Measurements from ENCODE around the gene PPP3CA. TPM values are rescaled to one million over a fixed set of nuclear protein-coding genes. Genes with fewer than 3 reads are reported as not detected.
A peak's percentile ranks its signal among the peaks of the same experiment; 100 is the strongest.

PPP3CA gene
- polyA plus RNA-seq, 3 donors, result 36.0 to 48.4 (median 47.3) TPM

GRCh38 chr4:101345271-101345595 lies 2.1 kb downstream of the PPP3CA start:
- DNase-seq (ENCODE audit: extremely low read depth in 1 of 11, low read depth in 9 of 11, low spot score in 4 of 11), result no peak

DNA sequence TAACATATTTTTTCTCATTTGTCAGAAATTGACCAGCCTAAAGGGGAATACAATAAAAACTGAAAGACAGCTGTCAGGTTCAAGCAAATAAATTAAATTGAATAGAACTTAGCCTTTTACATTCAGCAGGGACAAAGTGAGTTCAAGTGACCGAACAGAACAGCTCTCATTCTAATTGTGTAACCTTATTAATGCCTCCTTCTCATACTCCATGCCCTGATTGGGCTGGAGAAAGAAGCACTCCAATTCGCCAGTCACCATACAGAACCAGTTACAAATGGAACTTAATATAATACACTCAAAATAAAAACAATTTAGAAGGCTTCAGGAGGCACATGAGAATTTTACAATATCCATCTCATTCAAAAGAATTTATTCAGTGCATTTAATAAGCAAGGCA lies 8.0 kb downstream of the PPP3CA start:
- no peak for DNase-seq (ENCODE audit: extremely low read depth in 1 of 11, low read depth in 9 of 11, low spot score in 4 of 11)

- no peak for DNase-seq (ENCODE audit: extremely low read depth in 1 of 11, low read depth in 9 of 11, low spot score in 4 of 11)
Observed at GRCh38 chr4:101337688-101338087, 9.6 kb downstream of the PPP3CA start.

DNA sequence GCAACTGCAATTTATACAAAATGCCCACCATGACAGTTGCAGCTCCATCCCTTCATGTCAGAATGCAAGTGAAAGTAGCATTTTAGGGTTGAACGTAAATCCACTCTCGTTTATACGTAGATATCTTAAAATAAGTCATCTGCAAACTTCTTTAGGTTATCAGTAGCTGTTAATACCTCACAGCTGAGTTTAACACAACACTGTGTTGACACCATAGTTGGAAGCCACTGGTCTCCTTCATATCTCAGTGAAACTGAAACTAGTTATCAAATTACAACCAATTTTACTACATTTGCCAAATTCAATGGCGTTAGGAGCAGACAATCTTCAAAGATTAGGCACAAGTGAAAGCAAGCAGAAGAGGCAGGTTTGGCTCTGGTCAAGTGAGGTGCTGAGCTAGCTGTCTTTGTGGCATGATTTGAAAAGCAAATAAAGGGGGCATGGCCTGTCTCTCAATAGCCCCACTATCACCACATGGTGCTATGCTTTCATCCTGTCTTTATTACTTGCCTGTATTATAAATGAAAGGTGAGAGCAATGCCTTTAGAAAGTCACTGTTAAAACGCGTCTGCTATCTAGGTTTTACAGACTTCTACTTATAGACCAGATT lies 12.3 kb downstream of the PPP3CA start:
- no peak for DNase-seq (ENCODE audit: extremely low read depth in 1 of 11, low read depth in 9 of 11, low spot score in 4 of 11)

DNA sequence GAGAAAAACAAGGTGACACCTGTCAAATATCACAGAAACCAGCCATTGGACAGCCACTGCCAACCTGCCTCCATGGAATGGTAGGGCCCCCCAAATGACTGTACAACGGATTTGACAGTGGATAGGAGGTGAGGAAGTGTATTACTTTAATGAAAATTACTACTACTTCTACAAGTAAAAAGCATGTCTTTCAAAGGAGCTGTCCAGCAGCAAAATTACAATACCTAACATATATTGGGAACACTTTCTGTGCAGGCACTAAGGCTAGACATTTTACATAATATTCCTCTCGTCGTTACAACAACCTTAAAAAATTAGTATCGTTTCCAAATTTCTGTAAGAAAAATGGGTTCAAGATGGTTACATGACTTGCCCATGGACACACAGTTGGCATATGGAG lies 14.9 kb downstream of the PPP3CA start:
- DNase-seq (ENCODE audit: extremely low read depth in 1 of 11, low read depth in 9 of 11, low spot score in 4 of 11), result no peak

DNA sequence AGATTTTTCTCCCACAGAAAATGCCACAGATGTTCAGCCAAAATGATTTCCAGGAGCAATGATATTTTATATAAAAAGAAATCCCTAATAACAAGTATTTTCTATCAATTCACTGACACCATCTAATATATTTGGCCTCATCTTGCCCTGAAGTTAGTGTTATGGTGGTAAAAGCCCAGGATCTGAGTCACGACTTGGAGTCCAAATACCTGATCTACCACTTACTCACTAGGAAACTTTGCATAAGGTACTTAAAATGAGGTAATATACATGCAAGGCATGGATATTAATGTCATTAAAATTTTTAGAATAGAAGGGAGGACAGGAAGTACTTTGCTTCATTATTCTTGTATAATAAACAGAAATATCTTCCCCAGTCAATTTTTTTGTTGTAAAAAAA lies 16.3 kb downstream of the PPP3CA start:
- DNase-seq (ENCODE audit: extremely low read depth in 1 of 11, low read depth in 9 of 11, low spot score in 4 of 11), result no peak

GRCh38 chr4:101329592-101329991 lies 17.7 kb downstream of the PPP3CA start:
- DNase-seq (ENCODE audit: extremely low read depth in 1 of 11, low read depth in 9 of 11, low spot score in 4 of 11), result no peak

DNA sequence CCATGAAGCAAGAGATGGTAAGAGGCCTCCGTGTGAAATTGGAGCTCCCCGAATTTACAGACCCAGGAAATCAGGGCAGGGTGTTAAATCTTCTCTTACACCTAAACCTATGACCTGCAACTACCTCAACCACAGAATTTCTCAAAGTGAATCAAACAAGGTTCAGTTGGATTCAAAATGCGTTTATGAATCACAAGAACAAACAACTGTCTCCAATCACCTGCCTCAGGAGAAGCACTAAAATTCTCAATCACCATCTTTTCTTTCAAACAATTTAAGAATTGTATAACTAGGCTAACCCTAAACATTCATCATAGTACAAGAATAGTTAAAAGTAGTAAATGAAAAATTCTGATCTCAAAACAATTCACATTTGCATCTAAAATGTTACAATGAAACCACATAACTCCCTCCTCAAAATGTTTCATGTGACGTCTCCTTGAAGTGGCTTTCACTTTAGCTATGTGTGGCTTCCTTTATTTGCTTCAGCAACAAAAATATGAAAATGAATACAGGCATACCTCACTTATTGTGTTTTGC lies 19.2 kb downstream of the PPP3CA start:
- DNase-seq (ENCODE audit: extremely low read depth in 1 of 11, low read depth in 9 of 11, low spot score in 4 of 11), result no peak

DNA sequence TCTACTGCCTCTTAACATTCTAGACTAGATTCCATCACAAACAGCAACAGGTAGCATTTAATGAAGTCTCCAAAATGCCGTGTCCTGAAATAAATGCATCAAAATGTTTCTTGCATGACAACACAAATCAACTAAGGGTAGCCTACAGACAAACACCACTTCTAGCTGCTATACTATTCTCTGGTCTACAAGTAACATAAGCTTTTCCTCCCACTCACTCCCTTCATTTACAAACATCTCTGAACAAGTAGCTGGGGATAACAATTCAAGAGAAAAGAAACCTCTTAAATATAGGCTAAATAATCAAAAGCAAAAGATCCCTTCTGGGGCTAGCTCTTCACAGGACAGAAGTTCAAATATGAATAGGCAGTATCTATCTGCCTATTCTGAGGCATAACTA lies 20.8 kb downstream of the PPP3CA start:
- DNase-seq (ENCODE audit: extremely low read depth in 1 of 11, low read depth in 9 of 11, low spot score in 4 of 11), result peak in 3 of 11 donors; percentile 11 to 31 (median 26)

DNA sequence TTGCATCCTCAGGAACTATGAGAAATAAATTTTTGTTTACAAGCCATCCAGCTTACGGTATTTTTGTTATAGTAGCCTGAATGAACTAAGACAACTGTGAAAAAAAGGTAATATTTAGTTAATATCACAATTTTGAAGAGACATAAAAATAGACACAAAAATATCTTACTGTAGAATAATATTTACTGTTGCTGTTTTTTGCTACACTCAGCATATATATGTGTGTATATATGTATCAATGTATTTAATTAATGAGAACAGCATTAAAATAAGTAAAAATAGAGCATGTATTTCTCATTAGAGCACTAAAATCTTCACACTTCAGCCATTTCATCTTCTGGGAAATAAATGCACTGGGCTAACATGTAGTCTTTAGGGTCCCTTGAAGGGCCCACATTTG lies 24.6 kb downstream of the PPP3CA start:
- DNase-seq (ENCODE audit: extremely low read depth in 1 of 11, low read depth in 9 of 11, low spot score in 4 of 11), result no peak

DNA sequence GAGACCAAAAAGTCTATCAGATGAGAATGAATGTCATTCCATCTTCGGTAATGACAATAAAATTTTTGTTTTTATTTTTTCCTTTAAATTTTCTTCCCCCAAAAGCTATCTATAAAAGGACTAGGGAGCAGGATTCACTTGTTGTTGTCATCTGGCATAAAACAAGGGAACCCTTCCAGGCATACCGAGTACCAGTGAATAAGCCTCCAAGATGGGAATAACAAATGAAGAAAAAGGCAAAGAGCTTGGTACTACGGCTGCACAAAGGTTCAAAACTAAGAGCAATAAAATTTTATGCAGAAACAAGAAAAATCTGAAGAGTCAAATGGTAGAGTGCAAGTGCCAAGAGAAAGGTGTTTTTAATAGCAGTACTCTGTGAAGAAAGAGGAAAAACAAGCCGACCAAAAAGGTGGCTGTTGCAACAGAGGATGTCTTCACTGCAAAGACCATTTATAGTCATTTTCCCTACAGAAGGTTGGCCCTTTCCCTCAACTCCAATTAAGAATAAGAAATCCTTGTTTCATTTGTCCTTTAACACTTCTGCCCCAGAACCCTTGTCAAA lies 25.8 kb downstream of the PPP3CA start:
- DNase-seq (ENCODE audit: extremely low read depth in 1 of 11, low read depth in 9 of 11, low spot score in 4 of 11), result no peak

- no peak for DNase-seq (ENCODE audit: extremely low read depth in 1 of 11, low read depth in 9 of 11, low spot score in 4 of 11)
Observed at GRCh38 chr4:101315786-101316185, 31.5 kb downstream of the PPP3CA start.

GRCh38 chr4:101315041-101315440 lies 32.3 kb downstream of the PPP3CA start:
- no peak for DNase-seq (ENCODE audit: extremely low read depth in 1 of 11, low read depth in 9 of 11, low spot score in 4 of 11)

DNA sequence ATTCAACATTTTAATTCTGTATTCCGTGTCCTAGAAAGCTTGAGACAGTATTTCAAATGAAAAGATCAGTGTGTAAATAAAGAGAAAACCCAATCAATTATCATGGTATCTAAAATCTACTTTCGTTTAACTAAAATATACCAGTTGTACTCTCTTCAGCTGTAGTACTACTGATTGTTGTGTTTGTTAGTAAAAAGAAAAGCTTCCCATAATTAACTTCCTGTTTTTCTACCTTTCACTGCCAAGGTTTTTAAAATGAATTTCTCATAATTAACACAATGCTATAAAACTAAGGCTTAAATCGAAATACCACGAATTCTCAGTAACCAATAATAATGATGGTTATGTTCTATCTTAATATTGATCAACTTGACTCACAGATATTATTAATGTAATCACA lies 37.4 kb downstream of the PPP3CA start:
- no peak for DNase-seq (ENCODE audit: extremely low read depth in 1 of 11, low read depth in 9 of 11, low spot score in 4 of 11)

GRCh38 chr4:101307899-101308298 lies 39.4 kb downstream of the PPP3CA start:
- no peak for DNase-seq (ENCODE audit: extremely low read depth in 1 of 11, low read depth in 9 of 11, low spot score in 4 of 11)

DNA sequence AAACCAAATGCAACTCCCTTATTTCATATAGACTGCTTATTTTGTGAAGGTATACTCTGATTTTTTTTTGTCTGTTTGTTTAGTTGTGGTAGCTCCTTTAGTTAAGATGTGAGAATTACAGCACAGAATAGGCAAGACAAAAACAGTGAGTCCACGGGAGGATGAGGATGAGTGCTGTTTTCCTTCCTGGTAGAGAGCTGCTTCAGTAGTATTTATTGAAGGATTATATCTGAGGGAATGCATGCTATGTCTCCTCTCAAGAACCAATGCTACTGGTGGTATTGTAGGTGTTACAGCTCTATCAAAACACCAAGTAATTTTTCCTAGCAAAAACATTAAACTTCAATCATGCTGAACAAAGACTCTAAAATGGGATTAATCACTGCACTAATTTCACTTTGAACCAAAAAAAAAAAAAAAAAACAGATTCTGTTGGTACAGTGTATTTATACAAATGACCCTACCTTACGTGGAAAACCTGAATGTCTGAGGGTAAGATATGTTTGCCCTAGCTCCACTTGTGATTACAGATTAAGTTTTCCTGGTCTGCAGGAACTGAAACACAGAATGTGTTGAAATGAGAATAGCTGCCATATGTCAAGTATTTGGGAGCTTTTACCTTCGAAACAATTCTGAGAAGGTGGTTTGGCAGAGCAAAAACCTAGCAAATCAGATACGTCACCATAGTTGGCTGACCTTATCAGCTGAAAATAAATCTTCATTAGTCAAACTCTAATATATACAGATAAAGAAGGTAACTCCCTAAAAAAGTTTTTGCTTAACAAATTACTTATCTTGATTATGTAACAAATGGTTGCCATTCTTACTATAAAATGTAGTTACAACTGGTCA lies 40.3 kb downstream of the PPP3CA start:
- DNase-seq (ENCODE audit: extremely low read depth in 1 of 11, low read depth in 9 of 11, low spot score in 4 of 11), result no peak

DNA sequence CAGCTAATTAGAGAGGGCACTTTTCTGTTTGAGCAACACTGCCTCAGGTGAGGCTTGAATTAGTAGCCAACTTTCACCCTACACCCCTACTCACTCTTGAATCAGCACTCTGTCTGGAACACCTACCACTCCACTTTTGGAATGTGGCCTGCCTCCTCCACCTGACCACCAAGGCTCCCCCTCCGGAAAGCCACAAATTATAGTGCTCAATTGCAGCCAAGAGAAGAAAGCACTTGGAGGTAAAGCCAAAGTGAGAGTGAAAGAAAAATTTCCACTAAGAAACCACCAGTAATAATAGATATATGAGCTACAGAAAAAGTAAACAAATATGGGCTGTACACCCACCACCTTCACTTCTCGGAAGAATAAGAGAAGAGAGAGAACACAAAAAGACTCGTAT lies 41.1 kb downstream of the PPP3CA start:
- DNase-seq (ENCODE audit: extremely low read depth in 1 of 11, low read depth in 9 of 11, low spot score in 4 of 11), result no peak

GRCh38 chr4:101304916-101305315 lies 42.4 kb downstream of the PPP3CA start:
- DNase-seq (ENCODE audit: extremely low read depth in 1 of 11, low read depth in 9 of 11, low spot score in 4 of 11), result no peak

DNA sequence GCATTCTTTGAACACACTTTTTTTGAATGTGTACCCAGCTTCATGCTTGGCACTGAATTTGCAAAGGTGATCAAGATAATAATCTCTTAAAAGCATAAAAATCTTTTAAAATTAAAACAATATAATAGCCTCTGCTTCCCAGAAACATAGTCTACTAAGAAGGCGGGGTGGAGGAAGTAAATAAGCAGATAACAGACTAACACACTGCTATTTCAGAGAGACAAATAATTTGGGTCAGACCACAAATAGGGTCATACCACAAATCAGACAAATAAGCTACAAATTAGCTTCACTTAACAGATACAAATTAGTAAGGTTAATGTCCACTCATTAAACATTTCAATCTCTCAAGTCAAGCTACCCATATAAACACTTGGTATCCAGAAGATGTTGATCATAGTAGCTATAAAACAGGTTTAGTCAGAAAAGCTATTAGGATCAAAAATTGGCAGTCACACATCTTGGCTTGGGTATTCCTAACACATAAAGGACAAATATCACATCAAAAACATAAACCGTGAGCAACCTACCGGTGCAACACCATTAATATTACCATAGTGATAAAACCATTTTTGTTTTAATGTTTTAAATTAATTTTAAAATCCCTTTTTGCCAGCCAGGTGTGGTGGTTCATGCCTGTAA lies 47.3 kb downstream of the PPP3CA start:
- no peak for DNase-seq (ENCODE audit: extremely low read depth in 1 of 11, low read depth in 9 of 11, low spot score in 4 of 11)

DNA sequence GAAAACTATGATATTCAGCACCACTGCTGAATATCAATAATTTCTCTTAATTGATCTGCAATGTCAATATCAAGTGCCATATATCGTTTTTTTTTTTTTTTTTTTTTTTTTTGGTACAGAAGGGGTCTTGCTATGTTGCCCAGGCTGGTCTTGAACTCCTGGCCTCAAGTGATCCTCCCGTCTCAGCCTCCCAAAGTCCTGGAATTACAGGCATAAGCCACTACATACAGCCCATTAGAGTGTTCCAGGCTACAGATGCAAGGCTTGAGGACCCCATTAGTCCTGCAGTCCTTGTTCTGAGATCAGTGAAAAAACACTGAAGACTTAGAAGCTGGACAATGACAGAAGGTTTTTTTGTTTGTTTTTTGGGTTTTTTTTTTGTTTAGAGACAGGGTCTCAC lies 48.3 kb downstream of the PPP3CA start:
- DNase-seq (ENCODE audit: extremely low read depth in 1 of 11, low read depth in 9 of 11, low spot score in 4 of 11), result no peak
